DOHH2 (cell line): ENCODE measurements around the gene MS4A2.

ENCODE experiments used
- H3F3A ChIP-seq: fragments of 200-600 bp; sonication (generic), shearing (Covaris generic); 2 replicates; pipeline ENCODE4 v1.6.0; 2016; ENCODE audit warnings: antibody characterized with exemption, mild to moderate bottlenecking; ENCODE audit not compliant: control insufficient read depth, insufficient read depth
- H3K27ac ChIP-seq: fragments of 200-600 bp; sonication (generic); 2 replicates; pipeline ENCODE4 v1.5.1; 2014; ENCODE audit warnings: low read depth, mild to moderate bottlenecking, low read length, moderate library complexity
- H3K27me3 ChIP-seq: fragments of 200-600 bp; sonication (generic); 2 replicates; pipeline ENCODE4 v1.6.1; 2014; ENCODE audit warnings: mild to moderate bottlenecking, low read length, mixed read lengths; ENCODE audit not compliant: control insufficient read depth
- H3K36me3 ChIP-seq: fragments of 200-600 bp; sonication (generic); 2 replicates; pipeline ENCODE4 v1.6.1; 2014; ENCODE audit warnings: mild to moderate bottlenecking, low read length, moderate library complexity, mixed read lengths; ENCODE audit not compliant: control insufficient read depth
- H3K4me1 ChIP-seq: fragments of 200-600 bp; sonication (generic); 2 replicates; pipeline ENCODE4 v1.6.1; 2014; ENCODE audit warnings: mild to moderate bottlenecking, low read length, mixed read lengths; ENCODE audit not compliant: control insufficient read depth
- H3K4me2 ChIP-seq: fragments of 200-600 bp; sonication (generic); 2 replicates; pipeline ENCODE4 v1.6.0; 2014; ENCODE audit warnings: mild to moderate bottlenecking, low read length, moderate library complexity
- H3K4me3 ChIP-seq: fragments of 200-600 bp; sonication (generic); 2 replicates; pipeline ENCODE4 v1.5.1; 2014; ENCODE audit warnings: mild to moderate bottlenecking, low read length, mixed read lengths
- H3K79me2 ChIP-seq: fragments of 200-600 bp; sonication (generic); 2 replicates; pipeline ENCODE4 v1.6.1; 2014; ENCODE audit warnings: mild to moderate bottlenecking, low read length, mixed read lengths; ENCODE audit not compliant: control insufficient read depth
- H3K9me2 ChIP-seq: fragments of 200-600 bp; sonication (generic); replicated peaks from 2 replicates; pipeline ENCODE4 v1.6.1; 2014; ENCODE audit warnings: mild to moderate bottlenecking, low read length, mixed read lengths; ENCODE audit not compliant: control insufficient read depth
- H3K9me3 ChIP-seq: fragments of 200-600 bp; sonication (generic); 2 replicates; pipeline ENCODE4 v1.6.1; 2014; ENCODE audit warnings: antibody characterized with exemption, low read length, mixed read lengths; ENCODE audit not compliant: control insufficient read depth, insufficient read depth
- H4K20me1 ChIP-seq: fragments of 200-600 bp; sonication (generic); 2 replicates; pipeline ENCODE4 v1.6.0; 2014; ENCODE audit warnings: low read depth, mild to moderate bottlenecking, antibody characterized with exemption, low read length, moderate library complexity; ENCODE audit not compliant: control insufficient read depth, insufficient read depth
- EZH2phosphoT487 ChIP-seq: fragments of 200-600 bp; sonication (generic); IDR thresholded peaks from 2 replicates; pipeline ENCODE4 v1.6.1; 2017; ENCODE audit warnings: borderline replicate concordance, mild to moderate bottlenecking, antibody characterized with exemption, low read length, moderate library complexity, mixed read lengths
- TF ChIP-seq, protein P1 (sequence below): fragments of 200-600 bp; sonication (generic); IDR thresholded peaks from one replicate; pipeline ENCODE4 v1.5.1; 2014; ENCODE audit warnings: antibody characterized with exemption, mild to moderate bottlenecking, low read depth, low read length; ENCODE audit not compliant: poor library complexity, severe bottlenecking

The MS4A2 gene

DNA sequence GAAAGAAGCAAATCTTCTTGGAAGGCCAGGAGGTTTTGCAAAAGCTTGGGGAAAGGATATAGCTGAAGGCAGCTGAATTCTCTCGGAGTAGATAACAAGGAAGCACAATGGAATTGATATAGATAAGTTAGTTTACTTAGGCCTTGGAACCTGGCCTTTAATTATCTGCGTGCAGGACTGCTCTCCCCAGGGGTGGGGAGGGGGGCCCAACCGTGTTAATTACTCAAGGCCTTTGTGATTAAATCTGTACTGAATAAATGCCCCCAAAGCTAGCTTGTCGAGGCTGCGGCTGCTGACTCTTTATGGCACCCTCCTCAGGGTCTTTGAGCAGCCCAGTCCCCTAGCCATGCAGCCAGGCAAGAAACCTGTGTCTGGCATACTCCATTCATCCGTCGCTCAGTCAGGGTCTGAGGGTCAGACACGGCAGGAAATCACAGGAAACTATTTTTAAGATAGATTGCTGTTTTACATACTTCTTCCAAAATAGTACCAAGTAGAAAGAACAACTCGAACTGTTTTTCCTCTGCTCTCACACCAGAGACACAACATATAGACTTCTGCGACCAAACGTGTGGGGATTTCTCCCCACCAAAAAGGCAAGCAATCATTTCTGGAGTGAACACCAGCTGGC is 36.5 kb downstream of the MS4A2 start:
- Histone ChIP-seq H3K9me2 (no peaks in the 10 kb centered on the region), H3K4me1 (peaks cover 67% of the 10 kb centered on the region), H3K27ac (peak overlapping the region; percentile 77), H3K4me3 (peak overlapping the region; percentile 68), H3K36me3 (no peaks in the 10 kb centered on the region), H3F3A (peaks cover 3% of the 10 kb centered on the region), H4K20me1 (no peaks in the 10 kb centered on the region), H3K4me2 (peak overlapping the region; percentile 90), H3K79me2 (no peaks in the 10 kb centered on the region), H3K9me3 (no peaks in the 10 kb centered on the region), H3K27me3 (no peaks in the 10 kb centered on the region)
- TF ChIP-seq EZH2phosphoT487, result no peak
- TF ChIP-seq, protein P1, sequence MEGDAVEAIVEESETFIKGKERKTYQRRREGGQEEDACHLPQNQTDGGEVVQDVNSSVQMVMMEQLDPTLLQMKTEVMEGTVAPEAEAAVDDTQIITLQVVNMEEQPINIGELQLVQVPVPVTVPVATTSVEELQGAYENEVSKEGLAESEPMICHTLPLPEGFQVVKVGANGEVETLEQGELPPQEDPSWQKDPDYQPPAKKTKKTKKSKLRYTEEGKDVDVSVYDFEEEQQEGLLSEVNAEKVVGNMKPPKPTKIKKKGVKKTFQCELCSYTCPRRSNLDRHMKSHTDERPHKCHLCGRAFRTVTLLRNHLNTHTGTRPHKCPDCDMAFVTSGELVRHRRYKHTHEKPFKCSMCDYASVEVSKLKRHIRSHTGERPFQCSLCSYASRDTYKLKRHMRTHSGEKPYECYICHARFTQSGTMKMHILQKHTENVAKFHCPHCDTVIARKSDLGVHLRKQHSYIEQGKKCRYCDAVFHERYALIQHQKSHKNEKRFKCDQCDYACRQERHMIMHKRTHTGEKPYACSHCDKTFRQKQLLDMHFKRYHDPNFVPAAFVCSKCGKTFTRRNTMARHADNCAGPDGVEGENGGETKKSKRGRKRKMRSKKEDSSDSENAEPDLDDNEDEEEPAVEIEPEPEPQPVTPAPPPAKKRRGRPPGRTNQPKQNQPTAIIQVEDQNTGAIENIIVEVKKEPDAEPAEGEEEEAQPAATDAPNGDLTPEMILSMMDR, result no peak

DNA sequence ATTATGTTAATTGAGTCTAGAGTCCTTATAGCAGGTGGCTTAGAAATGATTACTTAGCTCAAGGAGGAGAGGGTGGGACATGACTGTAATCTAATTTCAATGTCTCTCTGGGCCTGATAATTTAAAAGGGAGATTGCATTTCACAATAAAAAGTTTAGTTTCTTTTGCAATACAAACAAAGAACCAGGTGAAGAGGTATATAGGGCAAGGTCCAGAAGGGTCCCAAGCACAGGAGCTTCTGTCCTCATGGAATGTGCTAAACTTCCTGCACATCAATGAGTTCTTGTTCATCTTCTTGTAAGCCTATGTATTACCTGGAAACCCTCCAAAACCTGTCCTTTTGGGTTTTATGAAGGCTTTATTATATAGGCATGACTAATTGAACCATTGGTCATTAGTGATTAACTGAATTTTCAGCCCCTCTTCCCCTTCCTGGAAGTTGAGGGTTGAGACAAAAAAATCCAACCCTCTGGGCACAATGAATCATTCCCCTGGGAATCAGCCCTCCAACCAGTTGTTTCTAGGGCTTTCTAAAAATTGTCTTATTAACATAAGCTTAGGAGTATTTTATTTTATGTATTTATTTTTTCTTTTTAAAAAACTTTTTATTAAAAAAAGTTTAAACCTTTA is 37.6 kb downstream of the MS4A2 start:
- peak overlapping the region; percentile 77 for H3K27ac ChIP-seq
- H3F3A ChIP-seq, result no peaks in the 10 kb centered on the region
- no peaks in the 10 kb centered on the region for H3K36me3 ChIP-seq
- H3K27me3 ChIP-seq, result no peaks in the 10 kb centered on the region
- TF ChIP-seq EZH2phosphoT487, result no peak
- TF ChIP-seq, protein P1, result no peak
- H3K4me1 ChIP-seq, result peaks cover 67% of the 10 kb centered on the region
- peak overlapping the region; percentile 90 for H3K4me2 ChIP-seq
- no peaks in the 10 kb centered on the region for H3K79me2 ChIP-seq
- no peaks in the 10 kb centered on the region for H4K20me1 ChIP-seq
- peak overlapping the region; percentile 68 for H3K4me3 ChIP-seq
- no peaks in the 10 kb centered on the region for H3K9me2 ChIP-seq
- no peaks in the 10 kb centered on the region for H3K9me3 ChIP-seq

DNA sequence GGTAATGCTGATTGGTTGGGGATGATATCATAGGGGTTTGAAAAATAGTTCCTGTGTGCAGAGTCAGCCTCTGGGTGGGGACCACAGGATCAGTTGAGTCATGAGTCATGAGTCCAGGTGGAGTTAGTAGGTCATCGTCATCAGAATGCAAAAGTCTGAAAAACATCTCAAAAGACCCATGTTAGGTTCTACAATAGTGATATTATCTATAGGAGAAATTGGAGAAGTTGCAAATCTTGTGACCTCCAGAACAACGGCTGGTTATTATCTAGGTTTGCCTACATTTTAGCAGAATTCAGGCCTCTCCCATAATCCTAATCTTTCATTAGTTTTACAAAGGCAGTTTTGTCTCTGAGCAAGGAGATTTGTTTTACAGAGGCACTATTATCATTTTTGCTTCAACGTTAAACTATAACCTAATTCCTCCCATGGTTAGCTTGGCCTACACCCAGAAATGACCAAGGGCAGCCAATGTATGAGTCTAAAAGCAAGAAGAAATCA is 38.9 kb downstream of the MS4A2 start:
- TF ChIP-seq, protein P1, result no peak
- TF ChIP-seq EZH2phosphoT487, result no peak
- Histone ChIP-seq H3K4me2 (no peak overlapping the region), H3K9me3 (no peaks in the 10 kb centered on the region), H3K4me3 (no peak overlapping the region), H4K20me1 (no peaks in the 10 kb centered on the region), H3K27me3 (no peaks in the 10 kb centered on the region), H3F3A (no peaks in the 10 kb centered on the region), H3K27ac (no peak overlapping the region), H3K9me2 (no peaks in the 10 kb centered on the region), H3K4me1 (peaks cover 57% of the 10 kb centered on the region), H3K79me2 (no peaks in the 10 kb centered on the region), H3K36me3 (no peaks in the 10 kb centered on the region)
